GM12892 (cell line): ENCODE data around the gene ERC1.

ENCODE experiments used
- POLR2A ChIP-seq: IDR thresholded peaks from 2 replicates; pipeline ENCODE4 v1.6.1; 2011; ENCODE audit warnings: low read depth, low read length, control low read depth
- POLR2AphosphoS5 ChIP-seq: IDR thresholded peaks from 2 replicates; pipeline ENCODE4 v1.6.1; 2011; ENCODE audit warnings: low read depth, low read length, control low read depth
- TAF1 ChIP-seq: IDR thresholded peaks from 2 replicates; pipeline ENCODE4 v1.6.1; 2011; ENCODE audit warnings: low read depth, mild to moderate bottlenecking, control low read depth, low read length, borderline replicate concordance

- no peak for TF ChIP-seq POLR2AphosphoS5
- TF ChIP-seq POLR2A, result no peak
- TF ChIP-seq TAF1, result no peak
Measured at GRCh38 chr12:1435044-1435443, 444.0 kb downstream of the ERC1 start.
